Uterus (tissue), 2 donors: ENCODE measurements around the gene PTPRR.

Experiments
- POLR2A ChIP-seq, 2 donors: fragments of 450-650 bp; IDR thresholded peaks; one replicate each; pipeline ENCODE4 v1.6.1; 2016; ENCODE audit warnings: antibody characterized with exemption in 2 of 2, mild to moderate bottlenecking in 1 of 2, moderate library complexity in 1 of 2
- TF ChIP-seq, protein P1 (sequence below), 4 experiments: fragments of 200-600 bp in 2 of 4; fragments of 450-650 bp in 2 of 4; sonication (generic) in 2 of 4; IDR thresholded peaks; one replicate each; pipeline ENCODE4 v1.5.1; 2016 to 2019; ENCODE audit warnings: antibody characterized with exemption in 4 of 4, mild to moderate bottlenecking in 2 of 4, moderate library complexity in 1 of 4

DNA sequence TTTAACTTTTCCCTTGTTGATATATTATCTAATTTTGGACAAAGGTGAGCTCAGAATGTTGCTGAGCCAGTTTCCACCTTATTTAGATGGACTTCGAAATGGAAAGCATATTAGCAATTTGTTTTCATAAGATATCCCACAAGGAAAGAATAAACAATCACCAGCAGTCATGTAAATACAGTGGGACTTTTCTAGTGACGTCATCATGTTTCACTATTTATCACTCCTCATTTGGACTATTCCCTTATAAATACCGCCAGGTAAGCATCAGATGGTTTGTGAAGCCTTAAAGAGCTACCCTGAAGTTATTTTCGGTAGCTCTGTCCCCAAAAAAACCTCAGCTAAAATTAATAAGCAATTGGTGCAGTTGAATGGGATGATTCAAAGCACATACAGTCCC lies 110.7 kb downstream of the PTPRR start:
- TF ChIP-seq, protein P1, sequence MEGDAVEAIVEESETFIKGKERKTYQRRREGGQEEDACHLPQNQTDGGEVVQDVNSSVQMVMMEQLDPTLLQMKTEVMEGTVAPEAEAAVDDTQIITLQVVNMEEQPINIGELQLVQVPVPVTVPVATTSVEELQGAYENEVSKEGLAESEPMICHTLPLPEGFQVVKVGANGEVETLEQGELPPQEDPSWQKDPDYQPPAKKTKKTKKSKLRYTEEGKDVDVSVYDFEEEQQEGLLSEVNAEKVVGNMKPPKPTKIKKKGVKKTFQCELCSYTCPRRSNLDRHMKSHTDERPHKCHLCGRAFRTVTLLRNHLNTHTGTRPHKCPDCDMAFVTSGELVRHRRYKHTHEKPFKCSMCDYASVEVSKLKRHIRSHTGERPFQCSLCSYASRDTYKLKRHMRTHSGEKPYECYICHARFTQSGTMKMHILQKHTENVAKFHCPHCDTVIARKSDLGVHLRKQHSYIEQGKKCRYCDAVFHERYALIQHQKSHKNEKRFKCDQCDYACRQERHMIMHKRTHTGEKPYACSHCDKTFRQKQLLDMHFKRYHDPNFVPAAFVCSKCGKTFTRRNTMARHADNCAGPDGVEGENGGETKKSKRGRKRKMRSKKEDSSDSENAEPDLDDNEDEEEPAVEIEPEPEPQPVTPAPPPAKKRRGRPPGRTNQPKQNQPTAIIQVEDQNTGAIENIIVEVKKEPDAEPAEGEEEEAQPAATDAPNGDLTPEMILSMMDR (IDR thresholded peaks at IDR 0.05) = no peak
- no peak for TF ChIP-seq POLR2A (IDR thresholded peaks at IDR 0.05)
